Ovary (tissue), 9 donors: Measurements from ENCODE around the gene PGBD5. TPM values are rescaled to one million over a fixed set of nuclear protein-coding genes. Genes with fewer than 3 reads are reported as not detected.

Experiments used
- DNase-seq, 5 donors: peaks; one replicate each; pipeline ENCODE4 v3.0.0-alpha.2; 2019 to 2020
- H3K27ac ChIP-seq, 2 donors: fragments of 200-600 bp; one replicate each; pipeline versions ENCODE4 v1.5.1 to v1.8.0; 2019 to 2022
- H3K27me3 ChIP-seq: fragments of 200-600 bp; one replicate; pipeline ENCODE4 v1.8.0; 2022
- H3K36me3 ChIP-seq: fragments of 200-600 bp; sonication (generic); one replicate; pipeline ENCODE4 v1.5.1; 2019
- H3K4me1 ChIP-seq: one replicate; pipeline ENCODE4 v1.8.1; 2013; ENCODE audit warnings: mild to moderate bottlenecking, moderate library complexity; ENCODE audit not compliant: insufficient read depth
- H3K4me3 ChIP-seq: fragments of 200-600 bp; sonication (generic); one replicate; pipeline ENCODE4 v1.5.1; 2017
- H3K9me3 ChIP-seq, 2 donors: fragments of 200-600 bp in 1 of 2; sonication (generic) in 1 of 2; one replicate each; pipeline versions ENCODE4 v1.5.1 to v1.8.1; 2013 to 2019; ENCODE audit warnings: mild to moderate bottlenecking in 1 of 2, moderate library complexity in 1 of 2
- EP300 ChIP-seq: sonication (generic); formaldehyde crosslinking; IDR thresholded peaks from one replicate; pipeline ENCODE4 v1.6.1; 2017; ENCODE audit warnings: antibody characterized with exemption
- POLR2A ChIP-seq: fragments of 450-650 bp; IDR thresholded peaks from one replicate; pipeline ENCODE4 v1.6.1; 2017; ENCODE audit warnings: antibody characterized with exemption, mild to moderate bottlenecking, moderate library complexity
- WGBS, 3 donors: extraction: QIAGEN DNeasy Blood & Tissue Kit in 1 of 3; methylation state at CpG; one replicate each; pipeline versions ENCODE4 v1.1.5 to v1.1.7; 2013 to 2017; 5-methylcytosine and 5-hydroxymethylcytosine counted together
- intact Hi-C, 4 donors: fragments of 100-400 bp; cut with DNase I; formaldehyde crosslinking; loops; one replicate each; pipeline versions ENCODE4 v1.11.0 to v1.15.1; 2022 to 2023
- polyA plus RNA-seq, 2 donors: library from polyadenylated mRNA; stranded (reverse); fragments of 200-250 nt in 1 of 2; fragments of 350-450 nt in 1 of 2; fragmentation: Illumina TruSeq in 1 of 2; extraction: RNeasy Lipid Tissue Mini Kit (QIAGEN cat#74804) in 1 of 2; gene quantifications; one replicate each; pipeline ENCODE4 v1.2.3, GENCODE V29; 2013 to 2014
- total RNA-seq, 7 donors: library from RNA; depleted of rRNA in 2 of 7; stranded (reverse); fragments of >200 nt in 2 of 7; fragmentation: NEBNext Ultra II Directional in 3 of 7; extraction: Animal tissue kit (Norgen Biotek cat#: 25700) in 3 of 7; gene quantifications; one replicate each; pipeline versions ENCODE4 v1.1.0 to v1.2.4, GENCODE V29; 2016 to 2023
- TF ChIP-seq, protein P1 (sequence below), 3 donors: fragments of 450-650 bp in 2 of 3; fragments of 200-600 bp in 1 of 3; IDR thresholded peaks; one replicate each; pipeline versions ENCODE4 v1.5.1 to v1.8.0; 2016 to 2022; ENCODE audit warnings: antibody characterized with exemption in 3 of 3, mild to moderate bottlenecking in 1 of 3
- donor health status: DM: no; HTN: no; CAD: no; lungs with moderate emphysema.
- donor health status: DM: no; HTN: no; CAD: no.
- donor health status: Bipolar disorder and iron deficiency.
- donor health status: DM: yes; HTN: yes; CAD: no.
- donor health status: DM: no; HTN: no; CAD: no.
- donor health status: DM: yes; HTN: yes; CAD: no.

Gene PGBD5
- total and polyA plus RNA-seq, 9 donors, result 0.12 to 2.6 (median 1.1) TPM

DNA sequence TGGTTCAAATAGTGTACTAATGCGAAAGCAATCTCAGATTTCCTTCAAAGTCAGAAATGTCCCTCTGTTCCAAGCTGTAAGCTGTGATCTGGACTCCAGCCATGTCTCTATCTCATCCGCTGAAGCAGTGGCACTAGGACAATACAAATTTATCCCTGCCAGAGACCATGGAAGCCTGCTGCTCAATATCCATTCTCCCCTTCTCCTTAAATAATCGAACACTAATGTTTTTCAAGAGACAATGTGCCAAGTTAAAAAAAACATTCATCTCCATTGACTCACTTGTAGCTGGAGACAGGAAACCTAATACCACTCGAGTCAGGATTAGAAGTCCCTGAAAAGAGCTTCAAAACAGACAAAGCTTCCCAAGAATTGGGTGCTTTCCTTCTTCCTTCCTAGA, 38.5 kb upstream of the PGBD5 start:
- H3K9me3 ChIP-seq, result no peaks in the 10 kb centered on the region
- no peak overlapping the region for H3K4me3 ChIP-seq
- TF ChIP-seq POLR2A (no peak), EP300 (no peak)
- TF ChIP-seq, protein P1, sequence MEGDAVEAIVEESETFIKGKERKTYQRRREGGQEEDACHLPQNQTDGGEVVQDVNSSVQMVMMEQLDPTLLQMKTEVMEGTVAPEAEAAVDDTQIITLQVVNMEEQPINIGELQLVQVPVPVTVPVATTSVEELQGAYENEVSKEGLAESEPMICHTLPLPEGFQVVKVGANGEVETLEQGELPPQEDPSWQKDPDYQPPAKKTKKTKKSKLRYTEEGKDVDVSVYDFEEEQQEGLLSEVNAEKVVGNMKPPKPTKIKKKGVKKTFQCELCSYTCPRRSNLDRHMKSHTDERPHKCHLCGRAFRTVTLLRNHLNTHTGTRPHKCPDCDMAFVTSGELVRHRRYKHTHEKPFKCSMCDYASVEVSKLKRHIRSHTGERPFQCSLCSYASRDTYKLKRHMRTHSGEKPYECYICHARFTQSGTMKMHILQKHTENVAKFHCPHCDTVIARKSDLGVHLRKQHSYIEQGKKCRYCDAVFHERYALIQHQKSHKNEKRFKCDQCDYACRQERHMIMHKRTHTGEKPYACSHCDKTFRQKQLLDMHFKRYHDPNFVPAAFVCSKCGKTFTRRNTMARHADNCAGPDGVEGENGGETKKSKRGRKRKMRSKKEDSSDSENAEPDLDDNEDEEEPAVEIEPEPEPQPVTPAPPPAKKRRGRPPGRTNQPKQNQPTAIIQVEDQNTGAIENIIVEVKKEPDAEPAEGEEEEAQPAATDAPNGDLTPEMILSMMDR (IDR thresholded peaks at IDR 0.05), result no peak
- no peaks in the 10 kb centered on the region for H3K4me1 ChIP-seq
- 33 to 58% (median 36%) methylated on average over 4 of the region's 4 CpGs for WGBS, 3 donors
- intact Hi-C loops, result no loop called here
- no peak overlapping the region for H3K27ac ChIP-seq
- no peaks in the 10 kb centered on the region for H3K27me3 ChIP-seq
- no peaks in the 10 kb centered on the region for H3K36me3 ChIP-seq
- DNase-seq, result no peak

DNA sequence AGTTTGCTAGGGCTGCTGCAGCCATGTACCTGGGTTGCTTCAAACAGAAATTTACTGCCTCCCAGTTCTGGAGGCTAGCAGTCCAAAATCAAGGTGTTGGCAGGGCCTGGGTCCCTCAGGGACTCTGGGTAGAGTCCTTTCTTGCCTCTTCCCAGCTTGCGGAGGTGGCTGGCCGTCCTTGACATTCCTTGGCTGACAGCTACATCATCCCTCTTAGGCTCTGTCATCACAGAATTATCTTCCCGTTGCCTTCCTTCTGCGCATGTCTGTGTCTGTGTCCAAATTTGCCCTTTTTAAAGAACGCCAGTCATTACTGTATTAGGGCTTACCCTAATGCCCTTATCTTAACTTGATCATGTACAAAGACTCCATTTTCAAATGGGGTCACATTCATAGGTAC, 37.6 kb upstream of the PGBD5 start:
- H3K4me3 ChIP-seq, result no peak overlapping the region
- DNase-seq, result no peak
- intact Hi-C loops, result no loop called here
- H3K27ac ChIP-seq, result no peak overlapping the region
- H3K4me1 ChIP-seq, result no peaks in the 10 kb centered on the region
- no peaks in the 10 kb centered on the region for H3K27me3 ChIP-seq
- H3K9me3 ChIP-seq, result no peaks in the 10 kb centered on the region
- no peaks in the 10 kb centered on the region for H3K36me3 ChIP-seq
- 24 to 43% (median 25%) methylated on average over 5 of the region's 5 CpGs for WGBS, 3 donors
- TF ChIP-seq, protein P1 (IDR thresholded peaks at IDR 0.05), result no peak
- TF ChIP-seq POLR2A, result no peak
- no peak for TF ChIP-seq EP300

- WGBS, 3 donors, result 60 to 87% (median 62%) methylated on average over 2 of the region's 2 CpGs
- Histone ChIP-seq H3K27me3 (no peaks in the 10 kb centered on the region), H3K4me3 (no peak overlapping the region), H3K36me3 (no peaks in the 10 kb centered on the region), H3K4me1 (no peaks in the 10 kb centered on the region), H3K9me3 (no peaks in the 10 kb centered on the region), H3K27ac (no peak overlapping the region)
- TF ChIP-seq POLR2A (no peak), EP300 (no peak)
- TF ChIP-seq, protein P1 (IDR thresholded peaks at IDR 0.05), result no peak
- DNase-seq, result no peak
- intact Hi-C loops, result no loop called here
Observed at GRCh38 chr1:230463326-230463725, 37.2 kb upstream of the PGBD5 start.

DNA sequence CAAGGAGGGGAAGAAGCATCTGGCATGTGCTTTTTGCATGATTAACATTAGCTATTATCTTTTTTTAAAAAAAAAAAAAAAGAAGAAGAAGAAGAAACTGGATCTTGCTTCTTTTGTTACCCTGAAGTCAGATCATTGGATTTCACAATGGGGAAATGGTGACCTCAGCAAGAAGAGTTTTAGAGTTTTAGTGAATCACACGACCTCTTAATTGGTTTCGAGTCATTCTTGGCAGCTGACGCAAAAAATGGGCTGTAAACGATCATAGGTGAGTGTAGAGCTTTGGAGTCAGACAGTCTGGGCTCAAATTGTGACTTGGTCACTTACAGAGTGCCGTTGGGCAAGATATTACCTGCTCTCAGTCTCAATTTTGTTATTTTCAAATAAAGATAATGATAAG, 33.3 kb upstream of the PGBD5 start:
- Histone ChIP-seq H3K27me3 (no peaks in the 10 kb centered on the region), H3K4me1 (no peaks in the 10 kb centered on the region), H3K4me3 (no peak overlapping the region), H3K27ac (no peak overlapping the region), H3K36me3 (no peaks in the 10 kb centered on the region), H3K9me3 (no peaks in the 10 kb centered on the region)
- TF ChIP-seq POLR2A, result no peak
- TF ChIP-seq, protein P1 (IDR thresholded peaks at IDR 0.05), result no peak
- no peak for TF ChIP-seq EP300
- no peak for DNase-seq
- 54 to 61% (median 58%) methylated on average over 5 of the region's 5 CpGs for WGBS, 3 donors
- intact Hi-C loops, result no loop called here

DNA sequence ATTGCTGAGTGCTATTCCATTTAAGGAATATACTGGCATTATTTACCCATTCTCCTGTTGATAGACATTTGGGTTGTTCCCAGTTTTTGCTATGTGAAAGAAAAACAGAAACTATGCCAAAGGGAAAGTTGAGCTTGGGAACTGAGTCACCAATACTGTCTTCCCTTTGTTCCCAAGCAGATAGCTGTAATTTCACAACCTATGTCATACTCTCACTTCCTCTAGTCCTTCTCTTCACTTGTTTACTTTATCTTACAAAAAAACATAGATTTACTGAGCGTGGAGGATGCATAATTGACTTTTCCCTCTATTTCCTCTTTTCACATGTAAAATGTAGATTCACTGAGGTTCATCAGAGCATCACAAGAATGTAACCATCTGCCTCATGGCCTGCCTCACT, 32.4 kb upstream of the PGBD5 start:
- Histone ChIP-seq H3K27me3 (no peaks in the 10 kb centered on the region), H3K27ac (no peak overlapping the region), H3K4me3 (no peak overlapping the region), H3K9me3 (no peaks in the 10 kb centered on the region), H3K4me1 (no peaks in the 10 kb centered on the region), H3K36me3 (no peaks in the 10 kb centered on the region)
- intact Hi-C loops, result no loop called here
- no peak for DNase-seq
- WGBS, 3 donors, result 18 to 41% (median 20%) methylated on average over 1 of the region's 1 CpG
- TF ChIP-seq EP300, result no peak
- TF ChIP-seq POLR2A, result no peak
- TF ChIP-seq, protein P1 (IDR thresholded peaks at IDR 0.05), result no peak
